GM12872 (cell line): Measurements from ENCODE around the gene EHBP1L1.

Experiments
- CTCF ChIP-seq: IDR thresholded peaks from 3 replicates; pipeline ENCODE4 v1.5.1; 2011; ENCODE audit warnings: low read depth, mild to moderate bottlenecking, low read length, moderate library complexity; ENCODE audit not compliant: insufficient read depth

Gene EHBP1L1

GRCh38 chr11:65574109-65574810 is 1.6 kb upstream of the EHBP1L1 start:
- peak; percentile 74 for TF ChIP-seq CTCF

- TF ChIP-seq CTCF = no peak
These were observed 864 bp upstream of the EHBP1L1 start for GRCh38 chr11:65574811-65575567.

- TF ChIP-seq CTCF = no peak
These were observed 496 bp downstream of the EHBP1L1 start for GRCh38 chr11:65576232-65576866.

- TF ChIP-seq CTCF = no peak
These were observed 1.3 kb downstream of the EHBP1L1 start for GRCh38 chr11:65576867-65577755.

- TF ChIP-seq CTCF = no peak
These were observed 1.9 kb downstream of the EHBP1L1 start for GRCh38 chr11:65577756-65578109.

- TF ChIP-seq CTCF = no peak
These were observed 2.3 kb downstream of the EHBP1L1 start for GRCh38 chr11:65578134-65578533.

- no peak for TF ChIP-seq CTCF
These were observed 2.8 kb downstream of the EHBP1L1 start for GRCh38 chr11:65578667-65579066.
